CD4-positive, alpha-beta T cell (primary cell): ENCODE data around the gene ICAM1. TPM values are rescaled to one million over a fixed set of nuclear protein-coding genes. Genes with fewer than 3 reads are reported as not detected.

Source experiments
- ATAC-seq: fragments of 200-7000 bp; cut with Tn5 transposase; one replicate; pipeline ENCODE4 v1.10.0; 2022; ENCODE audit warnings: mild to moderate bottlenecking; ENCODE audit not compliant: poor library complexity
- CTCF ChIA-PET: fragments of 350-600 bp; sonication (Branson Sonifier 250); formaldehyde crosslinking; loops from one replicate; lab custom pipeline; 2021; ENCODE audit warnings: antibody characterized with exemption, inconsistent platforms; lab: Charles Lee
- POLR2A ChIA-PET: fragments of 350-600 bp; sonication (Branson Sonifier 250); formaldehyde crosslinking; loops from one replicate; lab custom pipeline; 2021; ENCODE audit warnings: antibody characterized with exemption, inconsistent platforms; lab: Charles Lee
- DNase-seq, 14 experiments: peaks; one replicate each; pipeline ENCODE4 v3.0.0-alpha.2; 2013 to 2020; ENCODE audit warnings: mixed read lengths in 2 of 14
- H3K27ac ChIP-seq, 2 donors: one replicate each; pipeline versions ENCODE4 v1.5.1 to v1.7.0; 2013; ENCODE audit warnings: low read length in 2 of 2, low read depth in 1 of 2, mild to moderate bottlenecking in 1 of 2
- H3K27me3 ChIP-seq, 2 experiments: 1 replicate in 1 of 2; 2 replicates in 1 of 2; pipeline versions ENCODE4 v1.6.1 to v1.7.0; 2013; ENCODE audit warnings: low read length in 2 of 2, control low read depth in 1 of 2, mild to moderate bottlenecking in 1 of 2, moderate library complexity in 1 of 2; ENCODE audit not compliant: insufficient read depth in 2 of 2, control insufficient read depth in 1 of 2
- H3K36me3 ChIP-seq: one replicate; pipeline ENCODE4 v1.6.1; 2013; ENCODE audit warnings: low read length, control low read depth; ENCODE audit not compliant: insufficient read depth
- H3K4me1 ChIP-seq: one replicate; pipeline ENCODE4 v1.6.1; 2013; ENCODE audit warnings: low read length, control low read depth; ENCODE audit not compliant: insufficient read depth
- H3K4me3 ChIP-seq: one replicate; pipeline ENCODE4 v1.5.1; 2013; ENCODE audit warnings: mild to moderate bottlenecking, low read length, moderate library complexity
- H3K9me3 ChIP-seq, 2 experiments: 1 replicate in 1 of 2; 2 replicates in 1 of 2; pipeline versions ENCODE4 v1.6.1 to v1.7.0; 2013; ENCODE audit warnings: low read length in 2 of 2, mild to moderate bottlenecking in 2 of 2, control low read depth in 1 of 2, moderate library complexity in 1 of 2; ENCODE audit not compliant: control insufficient read depth in 1 of 2, insufficient read depth in 1 of 2
- H3K27ac Mint-ChIP-seq: one replicate; pipeline ENCODE4 v1.8.0; 2020; ENCODE audit warnings: mixed read lengths
- H3K27me3 Mint-ChIP-seq: one replicate; pipeline ENCODE4 v1.8.0; 2021; ENCODE audit warnings: mixed read lengths
- H3K36me3 Mint-ChIP-seq: one replicate; pipeline ENCODE4 v1.8.0; 2021; ENCODE audit warnings: low read depth, mixed read lengths
- H3K4me1 Mint-ChIP-seq: one replicate; pipeline ENCODE4 v1.8.0; 2021; ENCODE audit warnings: low read depth, mixed read lengths
- H3K4me3 Mint-ChIP-seq: one replicate; pipeline ENCODE4 v1.8.0; 2020; ENCODE audit warnings: mild to moderate bottlenecking, mixed read lengths
- H3K9me3 Mint-ChIP-seq: one replicate; pipeline ENCODE4 v1.8.0; 2020; ENCODE audit warnings: mixed read lengths
- CTCF ChIP-seq: fragments of 200-600 bp; IDR thresholded peaks from one replicate; pipeline ENCODE4 v1.8.0; 2022; ENCODE audit warnings: antibody characterized with exemption, mild to moderate bottlenecking
- intact Hi-C, 2 experiments: fragments of 100-400 bp; cut with DNase I in 1 of 2; cut with micrococcal nuclease in 1 of 2; formaldehyde crosslinking; loops; one replicate each; pipeline versions ENCODE4 v1.15.1 to v1.9.0; 2023 to 2025; cut with DNase I, micrococcal nuclease
- total RNA-seq, 174 experiments: library from RNA in 2 of 174; stranded (reverse) in 2 of 174; gene quantifications; one replicate each; pipeline ENCODE4 v1.2.3 and lab custom pipeline; 2021 to 2026

The ICAM1 gene
- total RNA-seq, 2 experiments from 2014 or later: 7.0 to 7.4 TPM

- Mint-ChIP-seq H3K27me3 (no peaks in the 10 kb centered on the region), H3K4me1 (peaks cover 30% of the 10 kb centered on the region), H3K4me3 (peak overlapping the region; percentile 65), H3K36me3 (peaks cover 70% of the 10 kb centered on the region), H3K9me3 (no peaks in the 10 kb centered on the region), H3K27ac (no peak overlapping the region)
- DNase-seq (no peak), ATAC-seq (no peak)
- H3K4me1 ChIP-seq: peaks cover 39% of the 10 kb centered on the region
- ChIA-PET POLR2A (interaction anchor here (1.0 kb wide), 1 partner anchor 149 kb away, joined by 3 read pairs; the partner anchor contains the start of gene PPAN), CTCF (no interaction called here)
- H3K4me3 ChIP-seq: no peak overlapping the region
- no peak overlapping the region for H3K27ac ChIP-seq
- intact Hi-C loops: loop anchor here in 1 of 2 experiments (10.0 kb wide), 1 partner anchor 421 kb away; the partner anchor contains the start of gene PIN1
- TF ChIP-seq CTCF: no peak
- peaks cover 46% of the 10 kb centered on the region for H3K36me3 ChIP-seq
- H3K27me3 ChIP-seq: no peaks in the 10 kb centered on the region
- no peaks in the 10 kb centered on the region for H3K9me3 ChIP-seq
Observed at GRCh38 chr19:10255358-10255757, 15.6 kb upstream of the ICAM1 start.

- Histone ChIP-seq H3K36me3 (peaks cover 46% of the 10 kb centered on the region), H3K4me3 (no peak overlapping the region), H3K27me3 (no peaks in the 10 kb centered on the region), H3K9me3 (no peaks in the 10 kb centered on the region), H3K27ac (no peak overlapping the region), H3K4me1 (peaks cover 32% of the 10 kb centered on the region)
- Mint-ChIP-seq H3K4me3 (peak overlapping the region; percentile 7), H3K36me3 (peaks cover 70% of the 10 kb centered on the region), H3K27me3 (no peaks in the 10 kb centered on the region), H3K27ac (no peak overlapping the region), H3K9me3 (no peaks in the 10 kb centered on the region), H3K4me1 (peaks cover 27% of the 10 kb centered on the region)
- TF ChIP-seq CTCF: no peak
- POLR2A ChIA-PET: interaction anchor here (0.9 kb wide), 1 partner anchor 132 kb away, joined by 3 read pairs; no protein-coding TSS in a partner anchor
- DNase-seq (no peak), ATAC-seq (no peak)
- intact Hi-C loops: loop anchor here in 1 of 2 experiments (10.0 kb wide), 1 partner anchor 422 kb away; the partner anchor contains the start of gene PIN1
- CTCF ChIA-PET: no interaction called here
Observed at GRCh38 chr19:10256551-10256950, 14.4 kb upstream of the ICAM1 start.

GRCh38 chr19:10256970-10257615 is 13.8 kb upstream of the ICAM1 start:
- no peak for TF ChIP-seq CTCF
- H3K27me3 Mint-ChIP-seq: no peaks in the 10 kb centered on the region
- ATAC-seq: no peak
- no peak overlapping the region for H3K27ac Mint-ChIP-seq
- Histone ChIP-seq H3K4me1 (peaks cover 32% of the 10 kb centered on the region), H3K9me3 (no peaks in the 10 kb centered on the region), H3K27me3 (no peaks in the 10 kb centered on the region), H3K4me3 (no peak overlapping the region), H3K36me3 (peaks cover 46% of the 10 kb centered on the region), H3K27ac (no peak overlapping the region)
- peaks cover 65% of the 10 kb centered on the region for H3K36me3 Mint-ChIP-seq
- peak overlapping the region; percentile 51 for H3K4me3 Mint-ChIP-seq
- CTCF ChIA-PET: interaction anchor here (4.4 kb wide), 1 partner anchor 131 kb away, joined by 56 read pairs; no protein-coding TSS in a partner anchor
- no peak for DNase-seq
- H3K4me1 Mint-ChIP-seq: peaks cover 22% of the 10 kb centered on the region
- intact Hi-C loops: loop anchor here in 1 of 2 experiments (10.0 kb wide), 1 partner anchor 422 kb away; the partner anchor contains the start of gene PIN1
- POLR2A ChIA-PET: interaction anchor here (0.9 kb wide), 1 partner anchor 132 kb away, joined by 3 read pairs; no protein-coding TSS in a partner anchor
- no peaks in the 10 kb centered on the region for H3K9me3 Mint-ChIP-seq
